ENCODE data around the gene PRKG1.

- TF ChIP-seq TAF1 (IDR thresholded peaks at IDR 0.05; ENCODE audit: borderline replicate concordance, insufficient read depth, low read length) (no peak), REST (IDR thresholded peaks at IDR 0.05; ENCODE audit: insufficient read depth in 1 of 2, low read depth in 2 of 2, low read length in 2 of 2) (no peak)
Observed at GRCh38 chr10:52019077-52019555, 944.8 kb downstream of the PRKG1 start.
